Measurements from ENCODE around the gene GABRA4. TPM values are rescaled to one million over a fixed set of nuclear protein-coding genes. Genes with fewer than 3 reads are reported as not detected.

Gene GABRA4
- total and polyA plus RNA-seq, 2 donors (not counting 1 experiment from before 2014, with no cell fraction given), result not detected

GRCh38 chr4:46949822-46950221 is 43.6 kb downstream of the GABRA4 start:
- Histone ChIP-seq H3K4me2 (replicated peaks; ENCODE audit: low read depth, low read length, poor library complexity, severe bottlenecking) (no peak overlapping the region), H4K20me1 (ENCODE audit: control insufficient read depth, insufficient read depth, low read length, poor library complexity, severe bottlenecking) (no peaks in the 10 kb centered on the region), H3K9ac (ENCODE audit: low read length) (no peak overlapping the region), H2AFZ (ENCODE audit: insufficient read depth, low read depth, low read length, poor library complexity, severe bottlenecking) (no peak overlapping the region), H3K79me2 (ENCODE audit: control insufficient read depth, insufficient read depth, low read length) (no peaks in the 10 kb centered on the region), H3K4me3 (ENCODE audit: control extremely low read depth in 1 of 5, extremely low read depth in 1 of 5, insufficient read depth in 1 of 5, low read depth in 2 of 5, low read length in 4 of 5) (no peak overlapping the region), H3K9me3 (ENCODE audit: control extremely low read depth in 1 of 3, control insufficient read depth in 2 of 3, insufficient read depth in 1 of 3, low read length in 2 of 3) (no peaks in the 10 kb centered on the region), H3K36me3 (replicated peaks in 1 of 2; ENCODE audit: control extremely low read depth in 1 of 2, control insufficient read depth in 1 of 2, extremely low read depth in 1 of 2, insufficient read depth in 2 of 2, low read length in 1 of 2) (no peaks in the 10 kb centered on the region), H3K4me1 (ENCODE audit: control insufficient read depth in 2 of 2, insufficient read depth in 2 of 2, low read length in 2 of 2) (no peaks in the 10 kb centered on the region), H3K27me3 (replicated peaks in 1 of 4; ENCODE audit: control extremely low read depth in 1 of 4, control insufficient read depth in 3 of 4, insufficient read depth in 4 of 4, low read length in 3 of 4) (no peaks in the 10 kb centered on the region), H3K27ac (ENCODE audit: low read length in 2 of 2) (no peak overlapping the region)
- DNase-seq, result no peak
- no peak for ATAC-seq (ENCODE audit: low read depth)
- H3K27me3 Mint-ChIP-seq, result no peaks in the 10 kb centered on the region
- TF ChIP-seq EZH2 (IDR thresholded peaks at IDR 0.05; ENCODE audit: borderline replicate concordance, insufficient read depth, low read depth, low read length, poor library complexity, severe bottlenecking) (no peak), CTCF (IDR thresholded peaks at IDR 0.05) (no peak)
- H3K4me1 Mint-ChIP-seq, result no peaks in the 10 kb centered on the region
- intact Hi-C loops (cut with micrococcal nuclease), result no loop called here
- H3K27ac Mint-ChIP-seq, result no peak overlapping the region
- POLR2A ChIA-PET, result no interaction called here
- H3K4me3 Mint-ChIP-seq, result no peak overlapping the region
- CTCF ChIA-PET, result no interaction called here
- H3K9me3 Mint-ChIP-seq (ENCODE audit: insufficient read depth), result no peaks in the 10 kb centered on the region
- 60% methylated on average over 1 of the region's 1 CpG for WGBS (ENCODE audit: insufficient coverage)

- no peaks in the 10 kb centered on the region for H3K27me3 ChIP-seq (replicated peaks in 1 of 4; ENCODE audit: control extremely low read depth in 1 of 4, control insufficient read depth in 3 of 4, insufficient read depth in 4 of 4, low read length in 3 of 4)
- ChIA-PET POLR2A (no interaction called here), CTCF (no interaction called here)
- H3K79me2 ChIP-seq (ENCODE audit: control insufficient read depth, insufficient read depth, low read length), result no peaks in the 10 kb centered on the region
- no peak overlapping the region for H3K27ac Mint-ChIP-seq
- H3K27me3 Mint-ChIP-seq, result no peaks in the 10 kb centered on the region
- H3K4me2 ChIP-seq (replicated peaks; ENCODE audit: low read depth, low read length, poor library complexity, severe bottlenecking), result no peak overlapping the region
- WGBS (ENCODE audit: insufficient coverage), result no CpG with 5 or more reads among the region's 2 CpGs
- no peak overlapping the region for H3K27ac ChIP-seq (ENCODE audit: low read length in 2 of 2)
- no peak for ATAC-seq (ENCODE audit: low read depth)
- H3K4me1 ChIP-seq (ENCODE audit: control insufficient read depth in 2 of 2, insufficient read depth in 2 of 2, low read length in 2 of 2), result no peaks in the 10 kb centered on the region
- H3K4me3 Mint-ChIP-seq, result no peak overlapping the region
- no peak overlapping the region for H3K9ac ChIP-seq (ENCODE audit: low read length)
- no peak overlapping the region for H3K4me3 ChIP-seq (ENCODE audit: control extremely low read depth in 1 of 5, extremely low read depth in 1 of 5, insufficient read depth in 1 of 5, low read depth in 2 of 5, low read length in 4 of 5)
- no peaks in the 10 kb centered on the region for H3K36me3 ChIP-seq (replicated peaks in 1 of 2; ENCODE audit: control extremely low read depth in 1 of 2, control insufficient read depth in 1 of 2, extremely low read depth in 1 of 2, insufficient read depth in 2 of 2, low read length in 1 of 2)
- H4K20me1 ChIP-seq (ENCODE audit: control insufficient read depth, insufficient read depth, low read length, poor library complexity, severe bottlenecking), result no peaks in the 10 kb centered on the region
- TF ChIP-seq EZH2 (IDR thresholded peaks at IDR 0.05; ENCODE audit: borderline replicate concordance, insufficient read depth, low read depth, low read length, poor library complexity, severe bottlenecking) (no peak), CTCF (IDR thresholded peaks at IDR 0.05) (no peak)
- no peak overlapping the region for H2AFZ ChIP-seq (ENCODE audit: insufficient read depth, low read depth, low read length, poor library complexity, severe bottlenecking)
- H3K4me1 Mint-ChIP-seq, result no peaks in the 10 kb centered on the region
- intact Hi-C loops (cut with micrococcal nuclease), result no loop called here
- H3K9me3 Mint-ChIP-seq (ENCODE audit: insufficient read depth), result no peaks in the 10 kb centered on the region
- no peak for DNase-seq
- H3K9me3 ChIP-seq (ENCODE audit: control extremely low read depth in 1 of 3, control insufficient read depth in 2 of 3, insufficient read depth in 1 of 3, low read length in 2 of 3), result no peaks in the 10 kb centered on the region
Observed at GRCh38 chr4:46947541-46947940, 45.8 kb downstream of the GABRA4 start.
